DOHH2 (cell line): ENCODE data around the gene INF2.

Experiments used
- H3F3A ChIP-seq: fragments of 200-600 bp; sonication (generic), shearing (Covaris generic); 2 replicates; pipeline ENCODE4 v1.6.0; 2016; ENCODE audit warnings: antibody characterized with exemption, mild to moderate bottlenecking; ENCODE audit not compliant: control insufficient read depth, insufficient read depth
- H3K27ac ChIP-seq: fragments of 200-600 bp; sonication (generic); 2 replicates; pipeline ENCODE4 v1.5.1; 2014; ENCODE audit warnings: low read depth, mild to moderate bottlenecking, low read length, moderate library complexity
- H3K27me3 ChIP-seq: fragments of 200-600 bp; sonication (generic); 2 replicates; pipeline ENCODE4 v1.6.1; 2014; ENCODE audit warnings: mild to moderate bottlenecking, low read length, mixed read lengths; ENCODE audit not compliant: control insufficient read depth
- H3K36me3 ChIP-seq: fragments of 200-600 bp; sonication (generic); 2 replicates; pipeline ENCODE4 v1.6.1; 2014; ENCODE audit warnings: mild to moderate bottlenecking, low read length, moderate library complexity, mixed read lengths; ENCODE audit not compliant: control insufficient read depth
- H3K4me1 ChIP-seq: fragments of 200-600 bp; sonication (generic); 2 replicates; pipeline ENCODE4 v1.6.1; 2014; ENCODE audit warnings: mild to moderate bottlenecking, low read length, mixed read lengths; ENCODE audit not compliant: control insufficient read depth
- H3K4me2 ChIP-seq: fragments of 200-600 bp; sonication (generic); 2 replicates; pipeline ENCODE4 v1.6.0; 2014; ENCODE audit warnings: mild to moderate bottlenecking, low read length, moderate library complexity
- H3K4me3 ChIP-seq: fragments of 200-600 bp; sonication (generic); 2 replicates; pipeline ENCODE4 v1.5.1; 2014; ENCODE audit warnings: mild to moderate bottlenecking, low read length, mixed read lengths
- H3K79me2 ChIP-seq: fragments of 200-600 bp; sonication (generic); 2 replicates; pipeline ENCODE4 v1.6.1; 2014; ENCODE audit warnings: mild to moderate bottlenecking, low read length, mixed read lengths; ENCODE audit not compliant: control insufficient read depth
- H3K9me2 ChIP-seq: fragments of 200-600 bp; sonication (generic); replicated peaks from 2 replicates; pipeline ENCODE4 v1.6.1; 2014; ENCODE audit warnings: mild to moderate bottlenecking, low read length, mixed read lengths; ENCODE audit not compliant: control insufficient read depth
- H3K9me3 ChIP-seq: fragments of 200-600 bp; sonication (generic); 2 replicates; pipeline ENCODE4 v1.6.1; 2014; ENCODE audit warnings: antibody characterized with exemption, low read length, mixed read lengths; ENCODE audit not compliant: control insufficient read depth, insufficient read depth
- H4K20me1 ChIP-seq: fragments of 200-600 bp; sonication (generic); 2 replicates; pipeline ENCODE4 v1.6.0; 2014; ENCODE audit warnings: low read depth, mild to moderate bottlenecking, antibody characterized with exemption, low read length, moderate library complexity; ENCODE audit not compliant: control insufficient read depth, insufficient read depth
- EZH2phosphoT487 ChIP-seq: fragments of 200-600 bp; sonication (generic); IDR thresholded peaks from 2 replicates; pipeline ENCODE4 v1.6.1; 2017; ENCODE audit warnings: borderline replicate concordance, mild to moderate bottlenecking, antibody characterized with exemption, low read length, moderate library complexity, mixed read lengths
- TF ChIP-seq, protein P1 (sequence below): fragments of 200-600 bp; sonication (generic); IDR thresholded peaks from one replicate; pipeline ENCODE4 v1.5.1; 2014; ENCODE audit warnings: antibody characterized with exemption, mild to moderate bottlenecking, low read depth, low read length; ENCODE audit not compliant: poor library complexity, severe bottlenecking

Gene INF2

GRCh38 chr14:104697892-104698583 is 8.6 kb downstream of the INF2 start:
- Histone ChIP-seq H3K4me3 (no peak overlapping the region), H3F3A (no peaks in the 10 kb centered on the region), H3K27me3 (no peaks in the 10 kb centered on the region), H3K79me2 (peaks cover 24% of the 10 kb centered on the region), H3K36me3 (peaks cover 7% of the 10 kb centered on the region), H4K20me1 (no peaks in the 10 kb centered on the region), H3K4me2 (no peak overlapping the region), H3K4me1 (no peaks in the 10 kb centered on the region), H3K9me2 (no peaks in the 10 kb centered on the region), H3K9me3 (no peaks in the 10 kb centered on the region), H3K27ac (no peak overlapping the region)
- no peak for TF ChIP-seq EZH2phosphoT487
- TF ChIP-seq, protein P1, sequence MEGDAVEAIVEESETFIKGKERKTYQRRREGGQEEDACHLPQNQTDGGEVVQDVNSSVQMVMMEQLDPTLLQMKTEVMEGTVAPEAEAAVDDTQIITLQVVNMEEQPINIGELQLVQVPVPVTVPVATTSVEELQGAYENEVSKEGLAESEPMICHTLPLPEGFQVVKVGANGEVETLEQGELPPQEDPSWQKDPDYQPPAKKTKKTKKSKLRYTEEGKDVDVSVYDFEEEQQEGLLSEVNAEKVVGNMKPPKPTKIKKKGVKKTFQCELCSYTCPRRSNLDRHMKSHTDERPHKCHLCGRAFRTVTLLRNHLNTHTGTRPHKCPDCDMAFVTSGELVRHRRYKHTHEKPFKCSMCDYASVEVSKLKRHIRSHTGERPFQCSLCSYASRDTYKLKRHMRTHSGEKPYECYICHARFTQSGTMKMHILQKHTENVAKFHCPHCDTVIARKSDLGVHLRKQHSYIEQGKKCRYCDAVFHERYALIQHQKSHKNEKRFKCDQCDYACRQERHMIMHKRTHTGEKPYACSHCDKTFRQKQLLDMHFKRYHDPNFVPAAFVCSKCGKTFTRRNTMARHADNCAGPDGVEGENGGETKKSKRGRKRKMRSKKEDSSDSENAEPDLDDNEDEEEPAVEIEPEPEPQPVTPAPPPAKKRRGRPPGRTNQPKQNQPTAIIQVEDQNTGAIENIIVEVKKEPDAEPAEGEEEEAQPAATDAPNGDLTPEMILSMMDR: no peak

- TF ChIP-seq, protein P1: no peak
- no peak for TF ChIP-seq EZH2phosphoT487
- peaks cover 14% of the 10 kb centered on the region for H3K36me3 ChIP-seq
- H3K4me3 ChIP-seq: no peak overlapping the region
- no peaks in the 10 kb centered on the region for H3F3A ChIP-seq
- H3K4me1 ChIP-seq: no peaks in the 10 kb centered on the region
- no peaks in the 10 kb centered on the region for H3K9me2 ChIP-seq
- no peaks in the 10 kb centered on the region for H3K9me3 ChIP-seq
- peaks cover 15% of the 10 kb centered on the region for H3K79me2 ChIP-seq
- no peak overlapping the region for H3K27ac ChIP-seq
- H3K4me2 ChIP-seq: no peak overlapping the region
- H3K27me3 ChIP-seq: no peaks in the 10 kb centered on the region
- H4K20me1 ChIP-seq: no peaks in the 10 kb centered on the region
Observed at GRCh38 chr14:104698688-104699425, 9.4 kb downstream of the INF2 start.

GRCh38 chr14:104699426-104699748 is 10.0 kb downstream of the INF2 start:
- Histone ChIP-seq H4K20me1 (no peaks in the 10 kb centered on the region), H3K4me3 (no peak overlapping the region), H3K36me3 (peaks cover 19% of the 10 kb centered on the region), H3F3A (no peaks in the 10 kb centered on the region), H3K9me3 (no peaks in the 10 kb centered on the region), H3K4me2 (no peak overlapping the region), H3K4me1 (no peaks in the 10 kb centered on the region), H3K27ac (no peak overlapping the region), H3K27me3 (no peaks in the 10 kb centered on the region), H3K9me2 (no peaks in the 10 kb centered on the region), H3K79me2 (peaks cover 10% of the 10 kb centered on the region)
- no peak for TF ChIP-seq EZH2phosphoT487
- TF ChIP-seq, protein P1: no peak
